Measurements from ENCODE around the gene ZNF133.

ZNF133 gene

GRCh38 chr20:18364768-18365167 lies 76.4 kb downstream of the ZNF133 start:
- no peak for DNase-seq
